SK-N-SH (cell line): Measurements from ENCODE around the gene FOXL2NB. TPM values are rescaled to one million over a fixed set of nuclear protein-coding genes. Genes with fewer than 3 reads are reported as not detected.
A peak's percentile ranks its signal among the peaks of the same experiment; 100 is the strongest.

Experiments used
- CTCF ChIA-PET: fragments of 300-600, 350-600 bp; formaldehyde crosslinking; extraction: SDS; loops from one replicate; lab custom pipeline; 2021; lab: Yijun Ruan, JAX
- POLR2A ChIA-PET: fragments of 350-600 bp; sonication (Branson Sonifier 250); formaldehyde crosslinking; extraction: SDS; loops from one replicate; lab custom pipeline; 2020; ENCODE audit warnings: antibody characterized with exemption, inconsistent platforms; lab: Yijun Ruan, JAX
- DNase-seq: peaks from one replicate; pipeline ENCODE4 v3.0.0; 2012
- H2AFZ ChIP-seq: fragments of 200-600 bp; sonication (generic); 2 replicates; pipeline ENCODE4 v1.8.1; 2016; ENCODE audit warnings: antibody characterized with exemption, mild to moderate bottlenecking, low read depth
- H3F3A ChIP-seq: fragments of 200-600 bp; sonication (generic); replicated peaks from 2 replicates; pipeline ENCODE3; 2016; ENCODE audit warnings: antibody characterized with exemption, mild to moderate bottlenecking; ENCODE audit not compliant: insufficient read depth
- H3K27ac ChIP-seq, 2 experiments: fragments of 200-500 bp in 1 of 2; fragments of 200-600 bp in 1 of 2; sonication (Bioruptor generic) in 1 of 2; sonication (generic), shearing (Covaris generic) in 1 of 2; 2 replicates each; pipeline versions ENCODE4 v1.5.1 to v1.6.1; 2014 to 2016; ENCODE audit warnings: low read depth in 2 of 2, inconsistent platforms in 1 of 2, low read length in 1 of 2, mild to moderate bottlenecking in 1 of 2, mixed read lengths in 1 of 2
- H3K27me3 ChIP-seq: fragments of 200-600 bp; sonication (generic), shearing (Covaris generic); 2 replicates; pipeline ENCODE4 v1.6.1; 2016; ENCODE audit warnings: mixed run types; ENCODE audit not compliant: insufficient read depth
- H3K36me3 ChIP-seq, 2 experiments: fragments of 200-500 bp in 1 of 2; fragments of 200-600 bp in 1 of 2; sonication (Bioruptor generic) in 1 of 2; sonication (generic) in 1 of 2; replicated peaks in 1 of 2; 2 replicates each; pipeline versions ENCODE3 to v1.5.1; 2014 to 2016; ENCODE audit warnings: low read length in 1 of 2, mild to moderate bottlenecking in 1 of 2; ENCODE audit not compliant: insufficient read depth in 2 of 2, control insufficient read depth in 1 of 2
- H3K4me1 ChIP-seq, 2 experiments: fragments of 200-500 bp in 1 of 2; fragments of 200-600 bp in 1 of 2; sonication (Bioruptor generic) in 1 of 2; sonication (generic), shearing (Covaris generic) in 1 of 2; 2 replicates each; pipeline versions ENCODE4 v1.5.1 to v1.6.1; 2014 to 2016; ENCODE audit warnings: low read depth in 1 of 2, low read length in 1 of 2, mixed run types in 1 of 2; ENCODE audit not compliant: insufficient read depth in 2 of 2, control insufficient read depth in 1 of 2
- H3K4me2 ChIP-seq: fragments of 200-600 bp; sonication (generic), shearing (Covaris generic); 2 replicates; pipeline ENCODE4 v1.6.1; 2017; ENCODE audit warnings: mixed run types
- H3K4me3 ChIP-seq, 2 experiments: fragments of 200-500 bp in 1 of 2; fragments of 200-600 bp in 1 of 2; sonication (Bioruptor generic) in 1 of 2; sonication (generic), shearing (Covaris generic) in 1 of 2; 2 replicates each; pipeline versions ENCODE4 v1.5.1 to v1.8.1; 2014 to 2016; ENCODE audit warnings: low read depth in 2 of 2, inconsistent platforms in 1 of 2, low read length in 1 of 2, mild to moderate bottlenecking in 1 of 2, mixed read lengths in 1 of 2, moderate library complexity in 1 of 2
- H3K79me2 ChIP-seq: fragments of 200-600 bp; sonication (generic); 2 replicates; pipeline ENCODE4 v1.8.1; 2017; ENCODE audit warnings: mild to moderate bottlenecking; ENCODE audit not compliant: insufficient read depth
- H3K9ac ChIP-seq: fragments of 200-600 bp; sonication (generic); 2 replicates; pipeline ENCODE4 v1.6.1; 2017; ENCODE audit warnings: mixed run types
- H3K9me2 ChIP-seq: fragments of 200-600 bp; sonication (generic); 2 replicates; pipeline ENCODE4 v1.6.1; 2017; ENCODE audit warnings: mixed run types
- H3K9me3 ChIP-seq: fragments of 200-600 bp; sonication (generic); 2 replicates; pipeline ENCODE4 v1.6.1; 2017; ENCODE audit warnings: mixed run types, mild to moderate bottlenecking, moderate library complexity
- H4K20me1 ChIP-seq: fragments of 200-600 bp; sonication (generic); 2 replicates; pipeline ENCODE4 v1.6.1; 2017; ENCODE audit warnings: mild to moderate bottlenecking, mixed run types; ENCODE audit not compliant: insufficient read depth
- CHD2 ChIP-seq: fragments of 150-350 bp; IDR thresholded peaks from 2 replicates; pipeline ENCODE4 v1.6.1; 2018; ENCODE audit warnings: low read length; ENCODE audit not compliant: partially characterized antibody
- ELF1 ChIP-seq: IDR thresholded peaks from 2 replicates; pipeline ENCODE4 v1.4.0; 2012
- EP300 ChIP-seq, 2 experiments: IDR thresholded peaks; 2 replicates each; pipeline versions ENCODE4 v1.4.0 to v1.6.1; 2012; ENCODE audit warnings: borderline replicate concordance in 1 of 2, low read depth in 1 of 2, low read length in 1 of 2
- FOXJ3 ChIP-seq: sonication (generic); formaldehyde crosslinking; IDR thresholded peaks from 2 replicates; pipeline ENCODE4 v1.5.1; 2020; ENCODE audit warnings: mild to moderate bottlenecking, missing genetic modification reagents
- FOXM1 ChIP-seq: IDR thresholded peaks from 2 replicates; pipeline ENCODE4 v1.4.0; 2012; ENCODE audit warnings: low read depth, mild to moderate bottlenecking
- GATA2 ChIP-seq: sonication (generic); formaldehyde crosslinking; IDR thresholded peaks from 2 replicates; pipeline ENCODE4 v1.5.0; 2020; ENCODE audit warnings: mild to moderate bottlenecking, missing genetic modification reagents
- JUND ChIP-seq: IDR thresholded peaks from 2 replicates; pipeline ENCODE4 v1.4.0; 2012
- MEF2A ChIP-seq: IDR thresholded peaks from 2 replicates; pipeline ENCODE4 v1.4.0; 2012; ENCODE audit warnings: low read depth, borderline replicate concordance
- MXI1 ChIP-seq: IDR thresholded peaks from 2 replicates; pipeline ENCODE4 v1.6.1; 2012; ENCODE audit warnings: mild to moderate bottlenecking, low read depth, low read length, improper control_type of control experiment
- NFIC ChIP-seq: IDR thresholded peaks from 2 replicates; pipeline ENCODE4 v1.4.0; 2012; ENCODE audit warnings: borderline replicate concordance
- NRF1 ChIP-seq: IDR thresholded peaks from 2 replicates; pipeline ENCODE4 v1.6.1; 2012; ENCODE audit warnings: low read depth, mild to moderate bottlenecking, low read length
- RAD21 ChIP-seq: IDR thresholded peaks from 2 replicates; pipeline ENCODE4 v1.6.1; 2012; ENCODE audit warnings: mild to moderate bottlenecking, low read length
- SIN3A ChIP-seq: IDR thresholded peaks from 2 replicates; pipeline ENCODE4 v1.6.1; 2012; ENCODE audit warnings: low read depth, mild to moderate bottlenecking, low read length, moderate library complexity, borderline replicate concordance
- TAF1 ChIP-seq: IDR thresholded peaks from 2 replicates; pipeline ENCODE4 v1.6.1; 2012; ENCODE audit warnings: low read depth, mild to moderate bottlenecking, low read length, moderate library complexity, borderline replicate concordance
- TEAD4 ChIP-seq: IDR thresholded peaks from 2 replicates; pipeline ENCODE4 v1.4.0; 2012; ENCODE audit warnings: mild to moderate bottlenecking, borderline replicate concordance; ENCODE audit not compliant: insufficient read depth
- WGBS: methylation state at CpG from one replicate; pipeline ENCODE4 v1.1.6; 2017; ENCODE audit warnings: low lambda C conversion rate; 5-methylcytosine and 5-hydroxymethylcytosine counted together
- polyA plus RNA-seq, 3 experiments: library from polyadenylated mRNA; depleted of rRNA; stranded (reverse); fragments of >200 nt; gene quantifications; 2 replicates each; pipeline ENCODE4 v1.2.3, GENCODE V29; 2012
- TF ChIP-seq, protein P1 (sequence below): IDR thresholded peaks from 2 replicates; pipeline ENCODE4 v1.4.0; 2012; ENCODE audit warnings: low read depth
- TF ChIP-seq, protein P2 (sequence below): fragments of 150-350 bp; IDR thresholded peaks from 2 replicates; pipeline ENCODE4 v1.6.1; 2017; ENCODE audit warnings: antibody characterized with exemption, low read length, low read depth, borderline replicate concordance
- TF ChIP-seq, protein P3 (sequence below): fragments of 200-600 bp; sonication (generic); IDR thresholded peaks from 2 replicates; pipeline ENCODE4 v1.6.1; 2017; ENCODE audit warnings: antibody characterized with exemption, mild to moderate bottlenecking, moderate library complexity
- TF ChIP-seq, protein P4 (sequence below): IDR thresholded peaks from 2 replicates; pipeline ENCODE4 v1.4.0; 2012; ENCODE audit warnings: low read depth, borderline replicate concordance
- TF ChIP-seq, protein P5 (sequence below): IDR thresholded peaks from 2 replicates; pipeline ENCODE4; 2012

FOXL2NB gene
- polyA plus RNA-seq, 1 of the 3 experiments (the other 2 are of a cell fraction), result not detected

DNA sequence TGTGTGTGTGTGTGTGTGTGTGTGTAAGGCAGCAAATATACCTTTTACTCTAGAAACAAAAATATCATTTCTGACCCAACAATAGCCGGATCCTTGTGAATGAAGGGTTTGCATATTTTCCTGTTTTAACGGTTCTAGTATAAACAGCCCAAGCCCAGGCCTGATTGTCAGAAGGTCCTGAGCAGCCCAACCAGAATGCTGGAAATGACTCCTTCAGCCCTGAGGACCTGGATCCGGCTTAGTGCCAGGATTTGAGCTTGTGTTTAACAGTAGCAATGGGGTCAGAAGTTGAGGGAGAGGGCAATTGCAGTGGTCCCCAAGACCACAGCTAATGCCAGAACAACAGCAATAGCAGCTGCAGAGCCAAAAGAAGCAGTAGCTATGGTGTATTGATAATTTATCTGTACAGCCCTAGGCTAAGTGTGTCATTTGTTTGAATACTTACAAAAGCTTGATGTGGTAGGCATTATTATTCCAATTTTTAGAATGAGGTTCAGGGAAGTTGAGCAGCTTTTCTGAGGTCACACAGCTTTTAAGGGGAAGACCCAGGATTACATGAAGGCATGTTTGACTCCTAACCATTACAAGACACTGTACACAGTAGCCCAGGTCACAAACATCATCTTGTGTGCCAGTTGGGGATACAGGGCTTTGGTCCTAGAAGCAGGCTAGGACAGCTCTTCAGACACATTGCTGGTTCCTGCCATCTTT is 12.9 kb upstream of the FOXL2NB start:
- WGBS, result 52% methylated on average over 3 of the region's 3 CpGs
- Histone ChIP-seq H3K79me2 (no peaks in the 10 kb centered on the region), H3K36me3 (no peaks in the 10 kb centered on the region), H3K9ac (no peak overlapping the region), H3K4me3 (no peak overlapping the region), H3K27ac (no peak overlapping the region), H3K4me2 (no peak overlapping the region), H4K20me1 (peaks cover 10% of the 10 kb centered on the region; the same call in 1 of the 2 replicates), H3K4me1 (peaks cover 0 to 8% of the 10 kb centered on the region in 2 experiments; a peak in 1 of 4 replicates), H3F3A (no peaks in the 10 kb centered on the region), H2AFZ (no peak overlapping the region), H3K9me3 (no peaks in the 10 kb centered on the region), H3K27me3 (peaks cover 67% of the 10 kb centered on the region), H3K9me2 (no peaks in the 10 kb centered on the region)
- ChIA-PET POLR2A (no interaction called here), CTCF (interaction anchor here (0.6 to 4.9 kb wide), 11 partner anchors 10 to 601 kb away, joined by 3 to 62 read pairs (median 5); partner anchors contain the start of gene CEP70)
- TF ChIP-seq, protein P1, sequence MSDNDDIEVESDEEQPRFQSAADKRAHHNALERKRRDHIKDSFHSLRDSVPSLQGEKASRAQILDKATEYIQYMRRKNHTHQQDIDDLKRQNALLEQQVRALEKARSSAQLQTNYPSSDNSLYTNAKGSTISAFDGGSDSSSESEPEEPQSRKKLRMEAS, result no peak
- TF ChIP-seq, protein P2, sequence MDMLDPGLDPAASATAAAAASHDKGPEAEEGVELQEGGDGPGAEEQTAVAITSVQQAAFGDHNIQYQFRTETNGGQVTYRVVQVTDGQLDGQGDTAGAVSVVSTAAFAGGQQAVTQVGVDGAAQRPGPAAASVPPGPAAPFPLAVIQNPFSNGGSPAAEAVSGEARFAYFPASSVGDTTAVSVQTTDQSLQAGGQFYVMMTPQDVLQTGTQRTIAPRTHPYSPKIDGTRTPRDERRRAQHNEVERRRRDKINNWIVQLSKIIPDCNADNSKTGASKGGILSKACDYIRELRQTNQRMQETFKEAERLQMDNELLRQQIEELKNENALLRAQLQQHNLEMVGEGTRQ, result no peak
- TF ChIP-seq TEAD4, result no peak
- TF ChIP-seq, protein P3, sequence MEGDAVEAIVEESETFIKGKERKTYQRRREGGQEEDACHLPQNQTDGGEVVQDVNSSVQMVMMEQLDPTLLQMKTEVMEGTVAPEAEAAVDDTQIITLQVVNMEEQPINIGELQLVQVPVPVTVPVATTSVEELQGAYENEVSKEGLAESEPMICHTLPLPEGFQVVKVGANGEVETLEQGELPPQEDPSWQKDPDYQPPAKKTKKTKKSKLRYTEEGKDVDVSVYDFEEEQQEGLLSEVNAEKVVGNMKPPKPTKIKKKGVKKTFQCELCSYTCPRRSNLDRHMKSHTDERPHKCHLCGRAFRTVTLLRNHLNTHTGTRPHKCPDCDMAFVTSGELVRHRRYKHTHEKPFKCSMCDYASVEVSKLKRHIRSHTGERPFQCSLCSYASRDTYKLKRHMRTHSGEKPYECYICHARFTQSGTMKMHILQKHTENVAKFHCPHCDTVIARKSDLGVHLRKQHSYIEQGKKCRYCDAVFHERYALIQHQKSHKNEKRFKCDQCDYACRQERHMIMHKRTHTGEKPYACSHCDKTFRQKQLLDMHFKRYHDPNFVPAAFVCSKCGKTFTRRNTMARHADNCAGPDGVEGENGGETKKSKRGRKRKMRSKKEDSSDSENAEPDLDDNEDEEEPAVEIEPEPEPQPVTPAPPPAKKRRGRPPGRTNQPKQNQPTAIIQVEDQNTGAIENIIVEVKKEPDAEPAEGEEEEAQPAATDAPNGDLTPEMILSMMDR, result no peak
- no peak for TF ChIP-seq FOXJ3
- TF ChIP-seq JUND, result no peak
- no peak for TF ChIP-seq EP300 (IDR thresholded peaks at IDR 0.05; ENCODE audit: borderline replicate concordance in 1 of 2, low read depth in 1 of 2, low read length in 1 of 2)
- no peak for TF ChIP-seq FOXM1
- no peak for TF ChIP-seq TAF1
- no peak for TF ChIP-seq MXI1
- TF ChIP-seq NRF1, result no peak
- DNase-seq, result no peak

DNA sequence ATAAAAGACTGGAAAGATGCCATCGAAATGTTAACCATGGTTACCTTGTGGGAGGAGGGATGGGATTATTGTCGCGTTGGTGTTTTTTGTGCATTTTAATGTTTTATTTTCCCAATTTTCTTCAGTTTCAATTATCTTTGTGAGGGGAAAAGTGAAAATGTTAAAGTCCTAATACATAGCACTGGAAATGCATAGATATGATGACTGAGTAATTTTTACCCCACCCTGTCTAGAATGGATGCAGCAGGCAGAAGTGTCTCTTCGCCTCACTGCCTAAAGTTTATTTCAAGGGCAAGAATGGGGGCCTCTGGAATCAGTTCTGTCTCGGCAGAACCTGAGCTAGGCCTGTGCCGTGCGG is 11.5 kb upstream of the FOXL2NB start:
- no peaks in the 10 kb centered on the region for H3K79me2 ChIP-seq
- H3K36me3 ChIP-seq, result no peaks in the 10 kb centered on the region
- no peak overlapping the region for H3K9ac ChIP-seq
- H3K27me3 ChIP-seq, result peaks cover 71% of the 10 kb centered on the region
- no peak overlapping the region for H3K27ac ChIP-seq
- no peaks in the 10 kb centered on the region for H3K9me2 ChIP-seq
- no peak overlapping the region for H2AFZ ChIP-seq
- no peaks in the 10 kb centered on the region for H3F3A ChIP-seq
- WGBS, result 41% methylated on average over 7 of the region's 7 CpGs
- H3K4me2 ChIP-seq, result peak overlapping the region; percentile 79
- no peaks in the 10 kb centered on the region for H3K9me3 ChIP-seq
- no peak for DNase-seq
- H3K4me3 ChIP-seq, result peak overlapping the region in 1 of 2 experiments; percentile 39; a peak in 2 of 4 replicates
- ChIA-PET CTCF (interaction anchor here (0.6 to 4.9 kb wide), 47 partner anchors 8 to 585 kb away, joined by 3 to 100 read pairs (median 5); partner anchors contain the start of genes CEP70, FOXL2 and FOXL2NB), POLR2A (no interaction called here)
- peaks cover 10% of the 10 kb centered on the region; the same call in 1 of the 2 replicates for H4K20me1 ChIP-seq
- peaks cover 0 to 8% of the 10 kb centered on the region in 2 experiments; a peak in 1 of 4 replicates for H3K4me1 ChIP-seq
- TF ChIP-seq CHD2, result no peak
- TF ChIP-seq, protein P4, sequence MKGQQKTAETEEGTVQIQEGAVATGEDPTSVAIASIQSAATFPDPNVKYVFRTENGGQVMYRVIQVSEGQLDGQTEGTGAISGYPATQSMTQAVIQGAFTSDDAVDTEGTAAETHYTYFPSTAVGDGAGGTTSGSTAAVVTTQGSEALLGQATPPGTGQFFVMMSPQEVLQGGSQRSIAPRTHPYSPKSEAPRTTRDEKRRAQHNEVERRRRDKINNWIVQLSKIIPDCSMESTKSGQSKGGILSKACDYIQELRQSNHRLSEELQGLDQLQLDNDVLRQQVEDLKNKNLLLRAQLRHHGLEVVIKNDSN, result no peak
- TF ChIP-seq NRF1, result no peak
- TF ChIP-seq TAF1, result no peak
- TF ChIP-seq RAD21, result no peak
- TF ChIP-seq SIN3A, result no peak
- no peak for TF ChIP-seq ELF1
- TF ChIP-seq GATA2, result no peak
- TF ChIP-seq MEF2A, result no peak
- TF ChIP-seq, protein P5, sequence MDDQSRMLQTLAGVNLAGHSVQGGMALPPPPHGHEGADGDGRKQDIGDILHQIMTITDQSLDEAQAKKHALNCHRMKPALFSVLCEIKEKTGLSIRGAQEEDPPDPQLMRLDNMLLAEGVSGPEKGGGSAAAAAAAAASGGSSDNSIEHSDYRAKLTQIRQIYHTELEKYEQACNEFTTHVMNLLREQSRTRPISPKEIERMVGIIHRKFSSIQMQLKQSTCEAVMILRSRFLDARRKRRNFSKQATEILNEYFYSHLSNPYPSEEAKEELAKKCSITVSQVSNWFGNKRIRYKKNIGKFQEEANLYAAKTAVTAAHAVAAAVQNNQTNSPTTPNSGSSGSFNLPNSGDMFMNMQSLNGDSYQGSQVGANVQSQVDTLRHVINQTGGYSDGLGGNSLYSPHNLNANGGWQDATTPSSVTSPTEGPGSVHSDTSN, result no peak
- TF ChIP-seq FOXM1, result no peak
- TF ChIP-seq NFIC, result no peak
